Hindlimb muscle (tissue), 1 donor: ENCODE measurements around the gene HLA-DOA. TPM values are rescaled to one million over a fixed set of nuclear protein-coding genes. Genes with fewer than 3 reads are reported as not detected.

Experiments
- DNase-seq: peaks from one replicate; pipeline ENCODE4 v3.0.0-alpha.2; 2013
- polyA plus RNA-seq: library from polyadenylated mRNA; unstranded; fragments of 120-200 nt; gene quantifications from one replicate; pipeline ENCODE4 v1.2.1, GENCODE V29; 2013; ENCODE audit not compliant: insufficient read length

Gene HLA-DOA
- polyA plus RNA-seq, 1 donor = 1.8 TPM

- no peak for DNase-seq
These were observed 47.1 kb downstream of the HLA-DOA start for GRCh38 chr6:32962213-32962826.

- no peak for DNase-seq
These were observed 48.8 kb downstream of the HLA-DOA start for GRCh38 chr6:32960563-32960962.

GRCh38 chr6:32956176-32956575 lies 53.2 kb downstream of the HLA-DOA start:
- DNase-seq = no peak

- DNase-seq = no peak
These were observed 54.2 kb downstream of the HLA-DOA start for GRCh38 chr6:32954986-32955802.

- DNase-seq = no peak
These were observed 55.1 kb downstream of the HLA-DOA start for GRCh38 chr6:32954267-32954666.

Other genes with a start within 250 kb of the HLA-DOA start
- 0.70 TPM for gene HLA-DQB2, start 246.1 kb downstream of the HLA-DOA start, polyA plus RNA-seq
- gene HLA-DOB, start 192.6 kb downstream of the HLA-DOA start, polyA plus RNA-seq = not detected
- 8.1 TPM for gene TAP2, start 170.9 kb downstream of the HLA-DOA start, polyA plus RNA-seq
- gene PSMB8, start 165.5 kb downstream of the HLA-DOA start, polyA plus RNA-seq = 13.9 TPM
- 8.6 TPM for gene TAP1, start 155.9 kb downstream of the HLA-DOA start, polyA plus RNA-seq
- gene PSMB9, start 155.4 kb downstream of the HLA-DOA start, polyA plus RNA-seq = 4.2 TPM
- 11.5 TPM for gene HLA-DMB, start 68.6 kb downstream of the HLA-DOA start, polyA plus RNA-seq
- gene HLA-DMA, start 56.5 kb downstream of the HLA-DOA start, polyA plus RNA-seq = 9.5 TPM
- gene BRD2, start 41.0 kb downstream of the HLA-DOA start, polyA plus RNA-seq = 160 TPM
- gene HLA-DPA1, start 64.1 kb upstream of the HLA-DOA start, polyA plus RNA-seq = 34.8 TPM
- 19.2 TPM for gene HLA-DPB1, start 66.4 kb upstream of the HLA-DOA start, polyA plus RNA-seq
- gene COL11A2, start 182.9 kb upstream of the HLA-DOA start, polyA plus RNA-seq = 49.7 TPM
- gene RXRB, start 191.1 kb upstream of the HLA-DOA start, polyA plus RNA-seq = 42.0 TPM
- gene SLC39A7, start 191.3 kb upstream of the HLA-DOA start, polyA plus RNA-seq = 65.8 TPM
- 11.5 TPM for gene HSD17B8, start 195.1 kb upstream of the HLA-DOA start, polyA plus RNA-seq
- 36.0 TPM for gene RING1, start 198.9 kb upstream of the HLA-DOA start, polyA plus RNA-seq